Measurements from ENCODE around the gene STPG3. TPM values are rescaled to one million over a fixed set of nuclear protein-coding genes. Genes with fewer than 3 reads are reported as not detected.

Gene STPG3
- total and polyA plus RNA-seq, 9 of the 15 experiments (the other 6 are each of a cell fraction or from before 2014, with no cell fraction given): not detected

DNA sequence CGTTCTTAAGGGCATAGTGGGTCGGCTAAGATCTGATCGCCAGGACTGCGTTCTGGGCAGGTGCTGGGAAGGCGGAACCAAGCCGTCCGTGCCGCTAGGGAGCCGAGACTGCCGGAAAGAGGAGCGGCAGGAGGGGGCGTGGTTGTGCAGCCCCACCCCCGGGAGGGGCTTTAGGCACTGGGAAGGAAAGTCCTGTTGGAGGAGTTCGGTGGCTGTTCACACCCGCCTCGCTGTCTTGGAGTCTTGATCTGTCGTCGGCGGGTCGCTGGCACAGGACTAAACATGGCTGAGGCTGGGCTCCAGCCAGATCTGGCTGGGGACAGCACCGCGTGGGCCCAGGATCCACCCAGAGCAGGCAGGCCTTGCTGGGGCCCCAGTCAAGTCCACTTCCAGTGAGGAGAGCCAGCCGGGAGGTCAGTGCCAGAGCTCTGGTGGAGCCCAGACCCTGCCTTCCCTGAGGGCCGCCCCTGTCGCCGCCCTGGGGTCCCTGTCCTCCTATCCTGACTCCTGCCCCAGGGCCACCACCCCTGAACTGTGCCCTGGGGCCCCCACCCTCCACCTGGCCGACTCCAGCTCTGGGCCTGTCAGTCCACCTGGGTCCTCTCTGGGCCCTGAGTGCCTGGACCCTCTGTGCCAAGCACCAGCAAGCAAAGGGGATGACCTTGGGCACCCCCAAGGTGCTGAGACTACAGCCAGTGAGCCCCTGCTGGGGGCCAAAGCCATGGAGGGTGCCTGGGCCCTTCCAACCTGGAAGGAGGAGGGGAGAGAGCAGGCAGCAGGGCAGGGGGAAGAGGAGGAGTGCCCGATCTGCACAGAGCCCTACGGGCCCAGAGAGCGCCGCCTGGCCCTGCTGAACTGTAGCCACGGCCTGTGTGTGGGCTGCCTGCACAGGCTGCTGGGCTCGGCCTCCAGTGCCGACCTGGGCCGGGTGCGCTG is 33.5 kb upstream of the STPG3 start (continued):
- TF ChIP-seq TCFL5 (CRISPR knock-in tag; conservative IDR thresholded peaks at IDR 0.05) (no peak), ZNF780A (CRISPR knock-in tag; IDR thresholded peaks at IDR 0.05) (no peak), PCBP1 (IDR thresholded peaks at IDR 0.05; ENCODE audit: low read depth, low read length, poor library complexity, severe bottlenecking) (no peak), PRPF4 (IDR thresholded peaks at IDR 0.05; ENCODE audit: insufficient read depth, low read depth, low read length, poor library complexity, severe bottlenecking) (no peak), USF1 (CRISPR knock-in tag; IDR thresholded peaks at IDR 0.05) (no peak), BACH1 (tag; IDR thresholded peaks at IDR 0.05) (no peak), SMARCE1 (IDR thresholded peaks at IDR 0.05) (no peak), ZNF282 (CRISPR knock-in tag; IDR thresholded peaks at IDR 0.05) (no peak), ARID3A (IDR thresholded peaks at IDR 0.05; ENCODE audit: borderline replicate concordance, low read depth, low read length) (no peak), ZEB2 (IDR thresholded peaks at IDR 0.05) (0 out of 2 replicates have a peak, but pooled peaks have one; percentile 31), HEY1 (CRISPR knock-in tag; IDR thresholded peaks at IDR 0.05; ENCODE audit: borderline replicate concordance) (no peak), TRIM24 (IDR thresholded peaks at IDR 0.05) (peak in 1 of 2 experiments; percentile 46; a peak in 2 of 4 replicates), GTF2A2 (tag; IDR thresholded peaks at IDR 0.05) (no peak), ZNF263 (CRISPR knock-in tag; IDR thresholded peaks at IDR 0.05; ENCODE audit: borderline replicate concordance) (no peak), MAX (CRISPR knock-in tag; IDR thresholded peaks at IDR 0.05) (0 out of 2 replicates have a peak, but pooled peaks have one; percentile 31)
- TF ChIP-seq, protein P1, sequence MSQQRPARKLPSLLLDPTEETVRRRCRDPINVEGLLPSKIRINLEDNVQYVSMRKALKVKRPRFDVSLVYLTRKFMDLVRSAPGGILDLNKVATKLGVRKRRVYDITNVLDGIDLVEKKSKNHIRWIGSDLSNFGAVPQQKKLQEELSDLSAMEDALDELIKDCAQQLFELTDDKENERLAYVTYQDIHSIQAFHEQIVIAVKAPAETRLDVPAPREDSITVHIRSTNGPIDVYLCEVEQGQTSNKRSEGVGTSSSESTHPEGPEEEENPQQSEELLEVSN (IDR thresholded peaks at IDR 0.05; ENCODE audit: borderline replicate concordance in 1 of 2, extremely low read depth in 1 of 2, insufficient read depth in 1 of 2, insufficient read length in 1 of 2, low read depth in 1 of 2, low read length in 1 of 2, poor library complexity in 1 of 2, severe bottlenecking in 1 of 2): peak in 1 of 2 experiments; percentile 38
- TF ChIP-seq, protein P2, sequence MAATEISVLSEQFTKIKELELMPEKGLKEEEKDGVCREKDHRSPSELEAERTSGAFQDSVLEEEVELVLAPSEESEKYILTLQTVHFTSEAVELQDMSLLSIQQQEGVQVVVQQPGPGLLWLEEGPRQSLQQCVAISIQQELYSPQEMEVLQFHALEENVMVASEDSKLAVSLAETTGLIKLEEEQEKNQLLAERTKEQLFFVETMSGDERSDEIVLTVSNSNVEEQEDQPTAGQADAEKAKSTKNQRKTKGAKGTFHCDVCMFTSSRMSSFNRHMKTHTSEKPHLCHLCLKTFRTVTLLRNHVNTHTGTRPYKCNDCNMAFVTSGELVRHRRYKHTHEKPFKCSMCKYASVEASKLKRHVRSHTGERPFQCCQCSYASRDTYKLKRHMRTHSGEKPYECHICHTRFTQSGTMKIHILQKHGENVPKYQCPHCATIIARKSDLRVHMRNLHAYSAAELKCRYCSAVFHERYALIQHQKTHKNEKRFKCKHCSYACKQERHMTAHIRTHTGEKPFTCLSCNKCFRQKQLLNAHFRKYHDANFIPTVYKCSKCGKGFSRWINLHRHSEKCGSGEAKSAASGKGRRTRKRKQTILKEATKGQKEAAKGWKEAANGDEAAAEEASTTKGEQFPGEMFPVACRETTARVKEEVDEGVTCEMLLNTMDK (IDR thresholded peaks at IDR 0.05; ENCODE audit: borderline replicate concordance, insufficient read depth, low read depth, low read length, poor library complexity, severe bottlenecking): no peak
- TF ChIP-seq, protein P3, sequence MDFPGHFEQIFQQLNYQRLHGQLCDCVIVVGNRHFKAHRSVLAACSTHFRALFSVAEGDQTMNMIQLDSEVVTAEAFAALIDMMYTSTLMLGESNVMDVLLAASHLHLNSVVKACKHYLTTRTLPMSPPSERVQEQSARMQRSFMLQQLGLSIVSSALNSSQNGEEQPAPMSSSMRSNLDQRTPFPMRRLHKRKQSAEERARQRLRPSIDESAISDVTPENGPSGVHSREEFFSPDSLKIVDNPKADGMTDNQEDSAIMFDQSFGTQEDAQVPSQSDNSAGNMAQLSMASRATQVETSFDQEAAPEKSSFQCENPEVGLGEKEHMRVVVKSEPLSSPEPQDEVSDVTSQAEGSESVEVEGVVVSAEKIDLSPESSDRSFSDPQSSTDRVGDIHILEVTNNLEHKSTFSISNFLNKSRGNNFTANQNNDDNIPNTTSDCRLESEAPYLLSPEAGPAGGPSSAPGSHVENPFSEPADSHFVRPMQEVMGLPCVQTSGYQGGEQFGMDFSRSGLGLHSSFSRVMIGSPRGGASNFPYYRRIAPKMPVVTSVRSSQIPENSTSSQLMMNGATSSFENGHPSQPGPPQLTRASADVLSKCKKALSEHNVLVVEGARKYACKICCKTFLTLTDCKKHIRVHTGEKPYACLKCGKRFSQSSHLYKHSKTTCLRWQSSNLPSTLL (IDR thresholded peaks at IDR 0.05): no peak
